ENCODE results near the gene MOB3A.

MOB3A gene

DNA sequence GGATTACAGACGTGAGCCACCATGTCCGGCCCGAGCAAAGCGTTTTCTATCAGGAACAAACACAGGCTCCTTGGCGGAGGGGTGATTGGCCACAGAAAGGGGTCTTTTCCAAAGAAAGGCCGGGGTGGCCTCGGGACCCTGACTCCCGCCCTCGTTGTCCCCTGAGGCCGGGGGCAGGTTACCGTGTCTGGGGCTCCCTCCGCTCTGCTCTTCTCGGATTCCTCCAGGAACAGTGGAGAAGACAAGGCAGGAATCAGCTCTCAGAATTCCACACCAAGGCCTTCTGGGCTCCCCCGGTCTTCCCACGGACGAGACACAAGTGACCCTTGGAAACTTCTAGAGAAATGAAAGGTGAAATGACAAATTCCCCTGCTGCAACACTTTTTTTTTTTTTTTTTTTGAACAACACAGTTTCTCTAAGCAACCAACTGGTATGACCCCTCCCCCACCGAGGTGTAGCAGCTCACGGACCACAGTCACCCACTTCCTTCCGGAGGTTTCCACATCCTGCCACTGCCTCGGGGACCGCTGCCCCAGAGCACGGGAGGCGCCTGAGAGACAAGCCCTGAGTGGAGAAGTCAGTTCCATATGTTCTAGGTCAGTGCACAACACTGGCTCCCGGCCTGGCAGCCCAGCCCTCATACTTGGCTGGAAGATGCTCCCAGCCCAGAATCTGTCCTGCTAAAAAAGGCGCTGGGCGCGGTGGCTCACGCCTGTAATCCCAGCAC, 11.0 kb downstream of the MOB3A start:
- Histone ChIP-seq H2AFZ (ENCODE audit: low read depth, low read length) (no peak overlapping the region), H3K4me1 (ENCODE audit: low read length) (peaks cover 78% of the 10 kb centered on the region), H3K36me3 (replicated peaks; ENCODE audit: low read depth, low read length) (peaks cover 33% of the 10 kb centered on the region), H3K27ac (ENCODE audit: low read length) (peak overlapping the region; percentile 94), H3K4me3 (ENCODE audit: low read length) (peak overlapping the region; percentile 88), H3K79me2 (ENCODE audit: low read length) (peaks cover 75% of the 10 kb centered on the region), H3K4me2 (ENCODE audit: low read length) (peak overlapping the region; percentile 97), H3K27me3 (ENCODE audit: low read depth, low read length) (no peaks in the 10 kb centered on the region), H4K20me1 (ENCODE audit: insufficient read depth, low read length) (peaks cover 24% of the 10 kb centered on the region), H3K9me3 (ENCODE audit: insufficient read depth, low read length) (no peaks in the 10 kb centered on the region), H3K9ac (ENCODE audit: low read length) (peak overlapping the region; percentile 82)
- TF ChIP-seq EZH2phosphoT487 (IDR thresholded peaks at IDR 0.05; ENCODE audit: low read depth) = no peak
- TF ChIP-seq, protein P1, sequence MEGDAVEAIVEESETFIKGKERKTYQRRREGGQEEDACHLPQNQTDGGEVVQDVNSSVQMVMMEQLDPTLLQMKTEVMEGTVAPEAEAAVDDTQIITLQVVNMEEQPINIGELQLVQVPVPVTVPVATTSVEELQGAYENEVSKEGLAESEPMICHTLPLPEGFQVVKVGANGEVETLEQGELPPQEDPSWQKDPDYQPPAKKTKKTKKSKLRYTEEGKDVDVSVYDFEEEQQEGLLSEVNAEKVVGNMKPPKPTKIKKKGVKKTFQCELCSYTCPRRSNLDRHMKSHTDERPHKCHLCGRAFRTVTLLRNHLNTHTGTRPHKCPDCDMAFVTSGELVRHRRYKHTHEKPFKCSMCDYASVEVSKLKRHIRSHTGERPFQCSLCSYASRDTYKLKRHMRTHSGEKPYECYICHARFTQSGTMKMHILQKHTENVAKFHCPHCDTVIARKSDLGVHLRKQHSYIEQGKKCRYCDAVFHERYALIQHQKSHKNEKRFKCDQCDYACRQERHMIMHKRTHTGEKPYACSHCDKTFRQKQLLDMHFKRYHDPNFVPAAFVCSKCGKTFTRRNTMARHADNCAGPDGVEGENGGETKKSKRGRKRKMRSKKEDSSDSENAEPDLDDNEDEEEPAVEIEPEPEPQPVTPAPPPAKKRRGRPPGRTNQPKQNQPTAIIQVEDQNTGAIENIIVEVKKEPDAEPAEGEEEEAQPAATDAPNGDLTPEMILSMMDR (IDR thresholded peaks at IDR 0.05; ENCODE audit: low read depth, low read length) = no peak

DNA sequence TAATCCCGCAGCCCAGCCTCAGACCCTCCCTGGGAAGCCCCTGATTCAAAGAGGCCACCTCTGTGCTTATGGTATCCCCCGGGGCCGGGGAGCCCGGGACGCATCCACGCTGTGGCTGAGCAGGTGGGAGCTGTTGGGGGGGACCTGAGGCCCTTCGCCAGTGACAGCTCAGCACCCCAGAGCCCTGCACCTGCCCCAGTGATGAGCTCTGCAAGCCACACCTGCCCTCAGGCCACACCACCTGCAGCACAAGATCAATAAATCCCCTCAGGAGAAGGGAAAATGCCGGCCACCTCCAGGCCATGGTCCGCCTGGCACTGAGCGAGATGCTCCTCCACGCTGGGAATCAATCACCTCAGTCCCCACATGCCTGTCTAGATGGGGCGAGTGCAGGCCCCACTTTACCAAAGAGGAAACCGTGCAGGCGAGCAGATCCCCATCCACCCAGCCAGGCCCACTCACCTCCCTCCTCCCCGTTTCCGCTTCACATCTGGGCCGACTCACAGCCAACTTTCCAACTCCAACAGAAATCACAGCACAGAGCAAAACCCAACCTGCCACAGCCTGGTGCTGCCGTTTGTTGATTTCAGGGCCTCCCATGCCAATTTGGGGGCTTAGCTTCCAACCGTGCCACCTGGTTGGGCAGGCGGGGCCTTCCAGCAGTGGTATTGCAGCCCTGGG, 12.8 kb downstream of the MOB3A start:
- Histone ChIP-seq H3K4me3 (ENCODE audit: low read length) (peak overlapping the region; percentile 88), H3K27ac (ENCODE audit: low read length) (peak overlapping the region; percentile 94), H3K9ac (ENCODE audit: low read length) (peak overlapping the region; percentile 82), H3K4me2 (ENCODE audit: low read length) (peak overlapping the region; percentile 97), H3K9me3 (ENCODE audit: insufficient read depth, low read length) (no peaks in the 10 kb centered on the region), H3K79me2 (ENCODE audit: low read length) (peaks cover 82% of the 10 kb centered on the region), H3K4me1 (ENCODE audit: low read length) (peaks cover 60% of the 10 kb centered on the region), H2AFZ (ENCODE audit: low read depth, low read length) (no peak overlapping the region), H3K36me3 (replicated peaks; ENCODE audit: low read depth, low read length) (peaks cover 47% of the 10 kb centered on the region), H3K27me3 (ENCODE audit: low read depth, low read length) (no peaks in the 10 kb centered on the region), H4K20me1 (ENCODE audit: insufficient read depth, low read length) (peaks cover 43% of the 10 kb centered on the region)
- TF ChIP-seq, protein P1 (IDR thresholded peaks at IDR 0.05; ENCODE audit: low read depth, low read length) = no peak
- no peak for TF ChIP-seq EZH2phosphoT487 (IDR thresholded peaks at IDR 0.05; ENCODE audit: low read depth)

DNA sequence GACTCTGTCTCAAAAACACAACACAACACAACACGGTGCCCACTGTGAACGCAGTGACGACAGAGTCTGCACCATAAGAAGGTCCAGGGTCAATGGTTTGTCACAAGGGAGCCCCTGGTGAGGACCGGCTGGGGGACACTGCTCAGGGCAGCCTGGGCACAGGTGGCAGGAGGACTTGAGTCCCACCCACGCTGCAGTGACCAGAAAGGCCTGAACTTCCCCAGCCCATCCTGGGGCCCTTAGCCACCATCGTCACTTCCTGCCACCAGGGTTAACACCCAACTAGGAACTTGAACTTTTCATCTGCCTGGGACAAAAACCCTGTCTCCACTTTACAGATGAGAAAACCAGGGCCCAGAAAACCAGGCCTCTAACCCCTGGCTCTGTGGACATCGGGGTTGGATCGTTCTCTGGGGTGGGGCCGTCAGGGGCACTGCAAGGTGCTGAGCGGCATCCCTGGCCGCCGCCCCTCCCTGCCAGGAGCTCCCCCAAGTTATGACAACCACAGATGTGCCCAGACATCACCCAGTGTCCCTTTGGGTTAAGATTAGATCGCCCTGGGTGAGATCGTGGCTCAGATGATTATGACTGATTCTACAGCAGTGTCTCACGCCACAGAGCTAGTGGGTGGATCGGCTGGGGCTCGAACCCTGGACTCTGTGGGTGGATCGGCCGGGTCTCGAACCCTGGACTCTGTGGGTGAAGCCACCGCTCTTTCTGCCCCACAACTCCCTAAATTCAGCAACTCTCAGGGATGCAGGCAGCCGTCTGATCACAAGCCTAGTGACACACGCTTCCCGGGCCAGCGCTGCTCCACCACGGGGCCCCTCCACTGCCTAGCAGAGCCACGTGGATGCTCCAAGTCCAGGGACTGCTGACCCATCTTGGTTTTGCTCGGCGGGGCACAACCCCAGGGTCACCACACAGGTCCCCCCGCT, 14.0 kb downstream of the MOB3A start:
- Histone ChIP-seq H3K9me3 (ENCODE audit: insufficient read depth, low read length) (no peaks in the 10 kb centered on the region), H4K20me1 (ENCODE audit: insufficient read depth, low read length) (peaks cover 50% of the 10 kb centered on the region), H3K79me2 (ENCODE audit: low read length) (peaks cover 83% of the 10 kb centered on the region), H3K36me3 (replicated peaks; ENCODE audit: low read depth, low read length) (peaks cover 57% of the 10 kb centered on the region), H3K27ac (ENCODE audit: low read length) (0 out of 2 replicates have a peak overlapping the region, but pooled peaks have one; percentile 94), H3K4me2 (ENCODE audit: low read length) (peak overlapping the region; percentile 97), H3K4me1 (ENCODE audit: low read length) (peaks cover 48% of the 10 kb centered on the region), H3K4me3 (ENCODE audit: low read length) (peak overlapping the region; percentile 88), H3K27me3 (ENCODE audit: low read depth, low read length) (no peaks in the 10 kb centered on the region), H2AFZ (ENCODE audit: low read depth, low read length) (no peak overlapping the region), H3K9ac (ENCODE audit: low read length) (peak overlapping the region; percentile 82)
- no peak for TF ChIP-seq EZH2phosphoT487 (IDR thresholded peaks at IDR 0.05; ENCODE audit: low read depth)
- TF ChIP-seq, protein P1 (IDR thresholded peaks at IDR 0.05; ENCODE audit: low read depth, low read length) = no peak

All from OCI-LY3 (cell line).